NT2/D1 (cell line): ENCODE data around the gene HS3ST5.

Experiments used
- YY1 ChIP-seq: IDR thresholded peaks from 2 replicates; pipeline ENCODE4 v1.6.1; 2011; ENCODE audit not compliant: insufficient read length, insufficient read depth
- ZNF274 ChIP-seq: IDR thresholded peaks from 2 replicates; pipeline ENCODE4 v1.6.1; 2011; ENCODE audit warnings: mild to moderate bottlenecking, low read depth, low read length

- TF ChIP-seq ZNF274 (no peak), YY1 (no peak)
Measured at GRCh38 chr6:114362396-114362795, 19.6 kb upstream of the HS3ST5 start.
